DOHH2 (cell line): ENCODE data around the gene PKD2.

Experiments
- H3F3A ChIP-seq: fragments of 200-600 bp; sonication (generic), shearing (Covaris generic); 2 replicates; pipeline ENCODE4 v1.6.0; 2016; ENCODE audit warnings: antibody characterized with exemption, mild to moderate bottlenecking; ENCODE audit not compliant: control insufficient read depth, insufficient read depth
- H3K27ac ChIP-seq: fragments of 200-600 bp; sonication (generic); 2 replicates; pipeline ENCODE4 v1.5.1; 2014; ENCODE audit warnings: low read depth, mild to moderate bottlenecking, low read length, moderate library complexity
- H3K27me3 ChIP-seq: fragments of 200-600 bp; sonication (generic); 2 replicates; pipeline ENCODE4 v1.6.1; 2014; ENCODE audit warnings: mild to moderate bottlenecking, low read length, mixed read lengths; ENCODE audit not compliant: control insufficient read depth
- H3K36me3 ChIP-seq: fragments of 200-600 bp; sonication (generic); 2 replicates; pipeline ENCODE4 v1.6.1; 2014; ENCODE audit warnings: mild to moderate bottlenecking, low read length, moderate library complexity, mixed read lengths; ENCODE audit not compliant: control insufficient read depth
- H3K4me1 ChIP-seq: fragments of 200-600 bp; sonication (generic); 2 replicates; pipeline ENCODE4 v1.6.1; 2014; ENCODE audit warnings: mild to moderate bottlenecking, low read length, mixed read lengths; ENCODE audit not compliant: control insufficient read depth
- H3K4me2 ChIP-seq: fragments of 200-600 bp; sonication (generic); 2 replicates; pipeline ENCODE4 v1.6.0; 2014; ENCODE audit warnings: mild to moderate bottlenecking, low read length, moderate library complexity
- H3K4me3 ChIP-seq: fragments of 200-600 bp; sonication (generic); 2 replicates; pipeline ENCODE4 v1.5.1; 2014; ENCODE audit warnings: mild to moderate bottlenecking, low read length, mixed read lengths
- H3K79me2 ChIP-seq: fragments of 200-600 bp; sonication (generic); 2 replicates; pipeline ENCODE4 v1.6.1; 2014; ENCODE audit warnings: mild to moderate bottlenecking, low read length, mixed read lengths; ENCODE audit not compliant: control insufficient read depth
- H3K9me2 ChIP-seq: fragments of 200-600 bp; sonication (generic); replicated peaks from 2 replicates; pipeline ENCODE4 v1.6.1; 2014; ENCODE audit warnings: mild to moderate bottlenecking, low read length, mixed read lengths; ENCODE audit not compliant: control insufficient read depth
- H3K9me3 ChIP-seq: fragments of 200-600 bp; sonication (generic); 2 replicates; pipeline ENCODE4 v1.6.1; 2014; ENCODE audit warnings: antibody characterized with exemption, low read length, mixed read lengths; ENCODE audit not compliant: control insufficient read depth, insufficient read depth
- H4K20me1 ChIP-seq: fragments of 200-600 bp; sonication (generic); 2 replicates; pipeline ENCODE4 v1.6.0; 2014; ENCODE audit warnings: low read depth, mild to moderate bottlenecking, antibody characterized with exemption, low read length, moderate library complexity; ENCODE audit not compliant: control insufficient read depth, insufficient read depth
- EZH2phosphoT487 ChIP-seq: fragments of 200-600 bp; sonication (generic); IDR thresholded peaks from 2 replicates; pipeline ENCODE4 v1.6.1; 2017; ENCODE audit warnings: borderline replicate concordance, mild to moderate bottlenecking, antibody characterized with exemption, low read length, moderate library complexity, mixed read lengths
- TF ChIP-seq, protein P1 (sequence below): fragments of 200-600 bp; sonication (generic); IDR thresholded peaks from one replicate; pipeline ENCODE4 v1.5.1; 2014; ENCODE audit warnings: antibody characterized with exemption, mild to moderate bottlenecking, low read depth, low read length; ENCODE audit not compliant: poor library complexity, severe bottlenecking

The PKD2 gene

DNA sequence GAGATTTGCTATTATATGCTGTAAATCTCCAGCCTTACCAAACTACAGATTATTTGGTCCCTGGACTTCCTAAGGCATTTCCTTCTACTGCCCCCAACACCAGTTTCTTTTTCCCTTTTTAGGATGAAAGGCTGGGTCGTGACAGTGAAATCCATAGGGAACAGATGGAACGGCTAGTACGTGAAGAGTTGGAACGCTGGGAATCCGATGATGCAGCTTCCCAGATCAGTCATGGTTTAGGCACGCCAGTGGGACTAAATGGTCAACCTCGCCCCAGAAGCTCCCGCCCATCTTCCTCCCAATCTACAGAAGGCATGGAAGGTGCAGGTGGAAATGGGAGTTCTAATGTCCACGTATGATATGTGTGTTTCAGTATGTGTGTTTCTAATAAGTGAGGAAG is 67.9 kb downstream of the PKD2 start:
- Histone ChIP-seq H3K9me2 (no peaks in the 10 kb centered on the region), H3K4me1 (no peaks in the 10 kb centered on the region), H3K27me3 (no peaks in the 10 kb centered on the region), H3K4me3 (no peak overlapping the region), H4K20me1 (no peaks in the 10 kb centered on the region), H3K36me3 (peaks cover 49% of the 10 kb centered on the region), H3F3A (no peaks in the 10 kb centered on the region), H3K9me3 (no peaks in the 10 kb centered on the region), H3K27ac (no peak overlapping the region), H3K4me2 (no peak overlapping the region), H3K79me2 (no peaks in the 10 kb centered on the region)
- no peak for TF ChIP-seq EZH2phosphoT487
- TF ChIP-seq, protein P1, sequence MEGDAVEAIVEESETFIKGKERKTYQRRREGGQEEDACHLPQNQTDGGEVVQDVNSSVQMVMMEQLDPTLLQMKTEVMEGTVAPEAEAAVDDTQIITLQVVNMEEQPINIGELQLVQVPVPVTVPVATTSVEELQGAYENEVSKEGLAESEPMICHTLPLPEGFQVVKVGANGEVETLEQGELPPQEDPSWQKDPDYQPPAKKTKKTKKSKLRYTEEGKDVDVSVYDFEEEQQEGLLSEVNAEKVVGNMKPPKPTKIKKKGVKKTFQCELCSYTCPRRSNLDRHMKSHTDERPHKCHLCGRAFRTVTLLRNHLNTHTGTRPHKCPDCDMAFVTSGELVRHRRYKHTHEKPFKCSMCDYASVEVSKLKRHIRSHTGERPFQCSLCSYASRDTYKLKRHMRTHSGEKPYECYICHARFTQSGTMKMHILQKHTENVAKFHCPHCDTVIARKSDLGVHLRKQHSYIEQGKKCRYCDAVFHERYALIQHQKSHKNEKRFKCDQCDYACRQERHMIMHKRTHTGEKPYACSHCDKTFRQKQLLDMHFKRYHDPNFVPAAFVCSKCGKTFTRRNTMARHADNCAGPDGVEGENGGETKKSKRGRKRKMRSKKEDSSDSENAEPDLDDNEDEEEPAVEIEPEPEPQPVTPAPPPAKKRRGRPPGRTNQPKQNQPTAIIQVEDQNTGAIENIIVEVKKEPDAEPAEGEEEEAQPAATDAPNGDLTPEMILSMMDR, result no peak

DNA sequence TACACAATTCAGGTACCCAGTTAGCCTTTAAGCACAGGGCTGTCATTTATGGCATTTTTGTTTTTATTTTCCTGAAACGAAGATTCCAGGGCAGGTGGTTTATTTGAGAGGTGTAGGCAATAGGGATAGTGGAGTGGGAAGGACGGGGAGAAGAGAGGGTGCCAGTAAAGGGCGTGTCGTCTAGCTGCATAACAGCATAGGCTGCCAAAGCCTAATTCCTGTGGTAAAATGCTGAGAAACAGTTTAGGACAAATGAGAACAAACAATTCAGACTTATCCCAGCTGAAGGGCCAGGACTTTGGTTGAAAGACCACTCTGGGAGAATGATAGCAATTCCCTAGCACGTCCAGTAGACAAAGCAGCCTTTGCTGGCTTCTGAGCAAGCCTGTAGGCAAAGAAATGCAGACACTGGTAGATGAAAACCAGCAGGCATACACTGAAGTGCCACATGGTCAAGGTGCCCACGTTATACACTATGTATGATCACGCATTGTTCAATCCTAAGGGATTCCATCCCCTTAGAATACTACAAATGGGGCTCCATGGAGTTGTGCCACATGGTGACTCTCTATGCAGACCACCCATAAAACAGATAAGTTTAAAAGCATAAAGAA is 70.6 kb downstream of the PKD2 start:
- Histone ChIP-seq H3K27ac (no peak overlapping the region), H4K20me1 (no peaks in the 10 kb centered on the region), H3K9me3 (no peaks in the 10 kb centered on the region), H3K4me1 (no peaks in the 10 kb centered on the region), H3F3A (no peaks in the 10 kb centered on the region), H3K36me3 (peaks cover 26% of the 10 kb centered on the region), H3K4me2 (no peak overlapping the region), H3K4me3 (no peak overlapping the region), H3K79me2 (no peaks in the 10 kb centered on the region), H3K9me2 (no peaks in the 10 kb centered on the region), H3K27me3 (no peaks in the 10 kb centered on the region)
- TF ChIP-seq, protein P1, result no peak
- no peak for TF ChIP-seq EZH2phosphoT487

DNA sequence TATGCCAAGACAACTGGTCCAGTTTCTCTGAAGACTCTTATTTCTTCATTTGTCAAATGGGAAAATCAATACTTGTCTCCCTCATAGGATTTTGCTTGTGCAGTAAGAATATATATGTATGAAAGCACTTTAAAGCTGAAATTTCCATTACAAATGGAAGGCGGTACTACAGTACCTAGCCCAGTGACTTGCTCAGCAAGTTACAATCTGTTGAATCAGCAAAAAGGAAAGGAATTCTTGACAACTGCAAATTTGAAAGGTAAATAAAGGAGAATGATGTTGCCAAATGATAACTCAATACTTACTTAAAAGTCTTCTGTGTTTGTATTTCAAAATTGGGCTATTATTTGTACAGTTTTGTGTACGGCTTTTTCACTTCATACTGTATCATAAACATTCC is 71.1 kb downstream of the PKD2 start:
- no peak for TF ChIP-seq EZH2phosphoT487
- TF ChIP-seq, protein P1, result no peak
- Histone ChIP-seq H3K4me3 (no peak overlapping the region), H3K9me3 (no peaks in the 10 kb centered on the region), H3K27me3 (no peaks in the 10 kb centered on the region), H3K27ac (no peak overlapping the region), H3K36me3 (peaks cover 26% of the 10 kb centered on the region), H3F3A (no peaks in the 10 kb centered on the region), H4K20me1 (no peaks in the 10 kb centered on the region), H3K9me2 (no peaks in the 10 kb centered on the region), H3K4me2 (no peak overlapping the region), H3K4me1 (no peaks in the 10 kb centered on the region), H3K79me2 (no peaks in the 10 kb centered on the region)
